Ovary (tissue), 3 donors: ENCODE results near the gene TEX101.

Experiments used
- POLR2A ChIP-seq: fragments of 450-650 bp; IDR thresholded peaks from one replicate; pipeline ENCODE4 v1.6.1; 2017; ENCODE audit warnings: antibody characterized with exemption, mild to moderate bottlenecking, moderate library complexity
- TF ChIP-seq, protein P1 (sequence below), 3 donors: fragments of 450-650 bp in 2 of 3; fragments of 200-600 bp in 1 of 3; IDR thresholded peaks; one replicate each; pipeline versions ENCODE4 v1.5.1 to v1.8.0; 2016 to 2022; ENCODE audit warnings: antibody characterized with exemption in 3 of 3, mild to moderate bottlenecking in 1 of 3
- donor health status: DM: no; HTN: no; CAD: no.

DNA sequence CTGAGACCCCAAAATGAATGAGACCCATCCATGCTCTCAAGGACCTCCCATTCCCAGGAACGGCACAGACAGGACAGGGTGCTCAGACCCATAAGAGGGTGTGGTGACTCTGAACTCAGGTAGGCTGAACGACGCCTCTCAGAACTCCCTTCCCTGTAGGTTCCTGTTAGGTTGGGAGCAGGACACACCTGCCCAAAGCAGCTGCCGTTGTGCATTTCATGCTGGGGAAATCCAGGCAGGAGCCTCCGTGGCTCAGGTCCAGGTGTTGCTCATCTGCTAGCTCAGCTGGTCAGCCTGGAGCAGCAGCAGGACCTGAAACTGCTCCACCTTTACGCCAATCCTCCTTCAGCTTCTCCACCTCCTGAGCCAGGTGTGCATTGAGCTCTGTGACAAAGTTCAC, 19.1 kb upstream of the TEX101 start:
- TF ChIP-seq, protein P1, sequence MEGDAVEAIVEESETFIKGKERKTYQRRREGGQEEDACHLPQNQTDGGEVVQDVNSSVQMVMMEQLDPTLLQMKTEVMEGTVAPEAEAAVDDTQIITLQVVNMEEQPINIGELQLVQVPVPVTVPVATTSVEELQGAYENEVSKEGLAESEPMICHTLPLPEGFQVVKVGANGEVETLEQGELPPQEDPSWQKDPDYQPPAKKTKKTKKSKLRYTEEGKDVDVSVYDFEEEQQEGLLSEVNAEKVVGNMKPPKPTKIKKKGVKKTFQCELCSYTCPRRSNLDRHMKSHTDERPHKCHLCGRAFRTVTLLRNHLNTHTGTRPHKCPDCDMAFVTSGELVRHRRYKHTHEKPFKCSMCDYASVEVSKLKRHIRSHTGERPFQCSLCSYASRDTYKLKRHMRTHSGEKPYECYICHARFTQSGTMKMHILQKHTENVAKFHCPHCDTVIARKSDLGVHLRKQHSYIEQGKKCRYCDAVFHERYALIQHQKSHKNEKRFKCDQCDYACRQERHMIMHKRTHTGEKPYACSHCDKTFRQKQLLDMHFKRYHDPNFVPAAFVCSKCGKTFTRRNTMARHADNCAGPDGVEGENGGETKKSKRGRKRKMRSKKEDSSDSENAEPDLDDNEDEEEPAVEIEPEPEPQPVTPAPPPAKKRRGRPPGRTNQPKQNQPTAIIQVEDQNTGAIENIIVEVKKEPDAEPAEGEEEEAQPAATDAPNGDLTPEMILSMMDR (IDR thresholded peaks at IDR 0.05) = no peak
- no peak for TF ChIP-seq POLR2A
